Measurements from ENCODE around the gene MYL6.
A peak's percentile ranks its signal among the peaks of the same experiment; 100 is the strongest.
"Not testable (repeated sequence)": the region's sequence is repeated elsewhere in the genome, so short reads cannot be mapped to it uniquely, and the experiment has no call there.

Gene MYL6

DNA sequence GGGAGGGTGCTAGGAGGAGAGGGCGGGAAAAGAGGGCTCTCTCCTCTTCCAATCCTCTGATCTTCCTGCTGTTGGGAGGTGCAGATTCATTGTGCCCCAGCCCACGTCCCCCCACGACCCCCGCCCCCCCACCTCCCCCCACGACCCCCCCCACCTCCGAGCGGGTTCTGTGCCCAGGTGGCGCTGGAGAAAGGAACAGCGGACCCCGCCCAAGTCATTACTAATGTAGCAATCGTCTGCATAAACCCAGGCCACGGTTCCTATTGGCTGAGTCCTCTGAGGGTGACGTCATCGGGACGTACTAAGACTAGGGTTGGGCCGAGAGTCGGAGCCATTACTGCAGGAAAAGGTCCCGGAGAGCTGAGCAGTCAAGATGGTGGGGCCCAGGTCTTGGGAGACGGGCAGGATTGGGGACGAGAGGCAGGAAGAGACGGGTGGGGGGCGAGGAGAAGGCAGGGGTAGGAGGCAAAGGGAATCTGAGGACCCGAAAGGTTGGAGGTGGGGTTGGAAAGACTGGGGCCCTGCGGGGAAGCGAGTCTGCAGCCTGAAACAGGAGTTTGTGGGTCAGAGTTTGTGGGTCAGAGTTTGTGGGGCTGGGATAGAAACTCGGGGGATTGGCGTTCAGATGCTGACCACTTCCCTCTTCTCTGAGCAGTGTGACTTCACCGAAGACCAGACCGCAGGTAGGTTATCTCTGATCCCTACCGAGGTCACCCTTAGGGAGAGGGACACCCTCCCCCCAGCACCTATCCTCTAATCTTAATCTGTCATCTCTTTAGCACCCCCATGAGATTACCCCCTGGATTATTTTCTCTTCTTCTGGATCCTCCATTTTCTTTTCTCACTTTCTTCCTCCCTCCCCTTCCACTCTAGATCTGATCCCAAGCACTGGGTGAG is at the start of gene MYL6:
Gene MYL6, plus strand, starts transcription at position 331 of the 897 bp plus-strand sequence. Its CDS starts 43 bp downstream, at position 374.
- H3K4me1 Mint-ChIP-seq (ENCODE audit: low read depth) = peaks cover 37% of the 10 kb centered on the region
- peak within 1 kb of the TSS; percentile 94 for H3K4me3 Mint-ChIP-seq
- peak within 1 kb of the TSS; percentile 98 for H3K27ac Mint-ChIP-seq
- no peaks in the 10 kb centered on the region for H3K9me3 Mint-ChIP-seq
- no peaks in the 10 kb centered on the region for H3K27me3 Mint-ChIP-seq (ENCODE audit: low read depth)
- peak; percentile 92 for DNase-seq (ENCODE audit: low spot score)
- H3K36me3 Mint-ChIP-seq (ENCODE audit: low read depth) = peaks cover 61% of the 10 kb centered on the region

DNA sequence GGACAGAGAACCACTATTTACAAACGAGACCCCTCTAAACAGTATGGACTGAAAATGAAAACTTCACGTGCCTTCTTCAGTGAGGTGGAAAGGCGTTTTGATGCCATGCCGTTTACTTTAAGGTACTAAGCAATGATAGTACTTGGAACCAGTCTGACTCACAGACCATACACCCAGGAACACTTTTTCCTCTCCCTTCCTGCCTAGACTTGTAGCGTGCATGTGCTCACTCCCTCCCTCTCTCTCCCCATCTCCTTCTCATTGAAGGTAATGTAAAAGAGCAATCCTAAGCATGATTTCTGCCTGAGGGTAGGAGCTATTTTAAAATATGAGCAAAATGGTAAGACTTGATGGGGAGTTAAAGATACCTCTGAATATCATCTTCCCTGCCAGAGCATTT is 47.6 kb upstream of the MYL6 start:
- H3K4me3 Mint-ChIP-seq = no peak overlapping the region
- H3K27me3 Mint-ChIP-seq (ENCODE audit: low read depth) = no peaks in the 10 kb centered on the region
- DNase-seq (ENCODE audit: low spot score) = no peak
- H3K36me3 Mint-ChIP-seq (ENCODE audit: low read depth) = peaks cover 76% of the 10 kb centered on the region
- H3K4me1 Mint-ChIP-seq (ENCODE audit: low read depth) = peaks cover 25% of the 10 kb centered on the region
- H3K9me3 Mint-ChIP-seq = no peaks in the 10 kb centered on the region
- no peak overlapping the region for H3K27ac Mint-ChIP-seq

DNA sequence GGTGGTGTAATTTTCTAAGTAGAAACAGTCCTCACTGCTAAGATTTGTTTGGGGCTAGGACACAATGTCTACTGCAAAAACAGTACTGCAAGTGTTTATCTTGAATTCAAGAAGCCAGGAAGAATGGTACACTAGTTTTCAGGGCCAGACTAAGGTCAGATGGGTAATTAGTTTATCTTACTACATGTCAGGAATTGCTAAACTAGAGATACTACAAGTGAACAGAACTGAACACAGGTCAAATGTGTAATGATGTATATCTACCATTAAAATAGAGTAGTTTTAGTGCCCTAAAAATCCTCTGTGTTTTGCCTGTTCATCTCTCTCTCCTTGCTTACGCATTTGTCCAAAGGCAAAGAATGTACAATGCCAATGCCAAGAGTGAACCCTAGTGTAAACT is 44.1 kb upstream of the MYL6 start:
- DNase-seq (ENCODE audit: low spot score) = no peak
- peak overlapping the region; percentile 14 for H3K4me3 Mint-ChIP-seq
- H3K36me3 Mint-ChIP-seq (ENCODE audit: low read depth) = peaks cover 68% of the 10 kb centered on the region
- no peaks in the 10 kb centered on the region for H3K27me3 Mint-ChIP-seq (ENCODE audit: low read depth)
- H3K9me3 Mint-ChIP-seq = no peaks in the 10 kb centered on the region
- peak overlapping the region; percentile 39 for H3K27ac Mint-ChIP-seq
- H3K4me1 Mint-ChIP-seq (ENCODE audit: low read depth) = peaks cover 25% of the 10 kb centered on the region

GRCh38 chr12:56115329-56115728 is 42.8 kb upstream of the MYL6 start:
- Mint-ChIP-seq H3K4me1 (ENCODE audit: low read depth) (peaks cover 32% of the 10 kb centered on the region), H3K27ac (peak overlapping the region; percentile 100), H3K36me3 (ENCODE audit: low read depth) (peaks cover 60% of the 10 kb centered on the region), H3K4me3 (peak overlapping the region; percentile 99), H3K9me3 (no peaks in the 10 kb centered on the region), H3K27me3 (ENCODE audit: low read depth) (no peaks in the 10 kb centered on the region)
- no peak for DNase-seq (ENCODE audit: low spot score)

DNA sequence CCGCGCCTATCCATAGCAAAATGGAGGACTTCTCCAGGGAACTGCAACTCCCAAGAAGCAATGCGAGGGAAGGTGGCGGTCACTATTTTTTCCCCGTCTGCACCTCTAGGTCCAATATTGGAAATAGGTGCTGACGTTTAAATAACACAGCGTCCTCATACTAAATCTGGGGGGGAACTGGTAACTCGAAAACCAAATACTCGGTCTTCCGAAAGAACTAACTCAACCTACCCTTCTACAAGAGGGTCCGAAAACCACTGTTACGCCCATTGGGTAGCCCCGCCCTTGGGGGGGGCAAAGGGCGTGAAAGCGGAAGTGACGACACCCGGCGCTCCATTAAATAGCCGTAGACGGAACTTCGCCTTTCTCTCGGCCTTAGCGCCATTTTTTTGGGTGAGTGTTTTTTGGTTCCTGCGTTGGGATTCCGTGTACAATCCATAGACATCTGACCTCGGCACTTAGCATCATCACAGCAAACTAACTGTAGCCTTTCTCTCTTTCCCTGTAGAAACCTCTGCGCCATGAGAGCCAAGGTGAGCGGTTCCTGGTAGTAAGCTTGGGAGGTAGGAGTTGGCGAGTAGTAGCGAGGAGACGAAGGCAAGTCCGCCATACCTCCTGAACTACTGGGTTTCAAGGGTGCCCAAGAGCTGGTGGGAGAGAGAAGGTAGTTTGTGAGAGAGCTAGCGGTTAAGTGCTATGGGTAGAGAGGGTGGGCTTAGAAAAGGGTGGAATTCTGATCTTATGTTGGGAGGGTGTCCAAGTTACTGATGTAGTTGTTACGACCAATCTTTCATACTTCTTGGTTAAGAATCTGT is 41.7 kb upstream of the MYL6 start, which contains the start of gene RPL41:
Gene RPL41, plus strand, starts transcription at position 367 of the 815 bp plus-strand sequence.
- peak; percentile 92 for DNase-seq (ENCODE audit: low spot score)
- H3K36me3 Mint-ChIP-seq (ENCODE audit: low read depth) = peaks cover 51% of the 10 kb centered on the region
- H3K4me1 Mint-ChIP-seq (ENCODE audit: low read depth) = peaks cover 28% of the 10 kb centered on the region
- no peaks in the 10 kb centered on the region for H3K27me3 Mint-ChIP-seq (ENCODE audit: low read depth)
- no peaks in the 10 kb centered on the region for H3K9me3 Mint-ChIP-seq
- H3K4me3 Mint-ChIP-seq = peak within 1 kb of the TSS; percentile 99
- peak within 1 kb of the TSS; percentile 100 for H3K27ac Mint-ChIP-seq

GRCh38 chr12:56117082-56117706 is 41.0 kb upstream of the MYL6 start:
- Mint-ChIP-seq H3K4me3 (peak overlapping the region; percentile 99), H3K27ac (peak overlapping the region; percentile 100), H3K36me3 (ENCODE audit: low read depth) (peaks cover 50% of the 10 kb centered on the region), H3K4me1 (ENCODE audit: low read depth) (peaks cover 28% of the 10 kb centered on the region)
- H3K9me3 Mint-ChIP-seq; DNase-seq (ENCODE audit: low spot score); H3K27me3 Mint-ChIP-seq (ENCODE audit: low read depth): not testable (repeated sequence)

- Mint-ChIP-seq H3K9me3 (no peaks in the 10 kb centered on the region), H3K27me3 (ENCODE audit: low read depth) (no peaks in the 10 kb centered on the region), H3K4me1 (ENCODE audit: low read depth) (peaks cover 28% of the 10 kb centered on the region), H3K27ac (peak within 1 kb of the TSS; percentile 100), H3K36me3 (ENCODE audit: low read depth) (peaks cover 41% of the 10 kb centered on the region), H3K4me3 (peak within 1 kb of the TSS; percentile 99)
- peak; percentile 99 for DNase-seq (ENCODE audit: low spot score)
Observed at GRCh38 chr12:56117778-56118687, 40.1 kb upstream of the MYL6 start, which contains the start of gene ZC3H10. TSS of gene ZC3H10 (plus strand) at chr12:56118266. CDS start at chr12:56120563, 2,297 bp downstream.

GRCh38 chr12:56118688-56119357 is 39.3 kb upstream of the MYL6 start:
- no peak for DNase-seq (ENCODE audit: low spot score)
- no peaks in the 10 kb centered on the region for H3K9me3 Mint-ChIP-seq
- peak overlapping the region; percentile 99 for H3K4me3 Mint-ChIP-seq
- H3K27me3 Mint-ChIP-seq (ENCODE audit: low read depth) = no peaks in the 10 kb centered on the region
- H3K27ac Mint-ChIP-seq = peak overlapping the region; percentile 100
- H3K36me3 Mint-ChIP-seq (ENCODE audit: low read depth) = peaks cover 36% of the 10 kb centered on the region
- peaks cover 29% of the 10 kb centered on the region for H3K4me1 Mint-ChIP-seq (ENCODE audit: low read depth)

DNA sequence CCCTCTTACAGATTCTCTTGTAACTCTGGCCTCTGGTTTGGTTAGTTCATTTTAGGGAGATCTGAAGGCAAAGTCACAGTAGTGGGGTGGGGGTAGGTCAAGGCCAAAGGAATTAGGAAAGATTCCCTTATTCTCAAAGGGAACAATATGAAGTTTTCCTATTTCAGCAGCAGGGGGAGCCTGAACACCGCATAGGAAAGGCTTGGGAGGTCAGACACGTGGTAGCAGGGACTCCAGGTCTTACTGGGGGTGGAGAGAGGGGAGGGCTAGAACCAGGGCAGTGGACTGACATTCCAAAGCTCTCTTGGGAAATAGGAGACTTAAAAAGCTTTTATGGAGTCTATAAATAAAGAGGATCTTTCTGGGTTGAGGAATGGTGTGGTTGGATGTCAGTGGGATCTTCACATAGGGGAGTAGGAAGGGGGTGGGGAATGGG is 38.8 kb upstream of the MYL6 start:
- Mint-ChIP-seq H3K4me3 (peak overlapping the region; percentile 99), H3K36me3 (ENCODE audit: low read depth) (peaks cover 34% of the 10 kb centered on the region), H3K9me3 (no peaks in the 10 kb centered on the region), H3K27ac (peak overlapping the region; percentile 100), H3K4me1 (ENCODE audit: low read depth) (peaks cover 32% of the 10 kb centered on the region), H3K27me3 (ENCODE audit: low read depth) (no peaks in the 10 kb centered on the region)
- DNase-seq (ENCODE audit: low spot score) = peak; percentile 52

GRCh38 chr12:56120158-56120846 is 37.9 kb upstream of the MYL6 start:
- no peak overlapping the region for H3K4me3 Mint-ChIP-seq
- H3K36me3 Mint-ChIP-seq (ENCODE audit: low read depth) = peaks cover 33% of the 10 kb centered on the region
- H3K27ac Mint-ChIP-seq = no peak overlapping the region
- H3K27me3 Mint-ChIP-seq (ENCODE audit: low read depth) = no peaks in the 10 kb centered on the region
- DNase-seq (ENCODE audit: low spot score) = no peak
- H3K4me1 Mint-ChIP-seq (ENCODE audit: low read depth) = peaks cover 36% of the 10 kb centered on the region
- no peaks in the 10 kb centered on the region for H3K9me3 Mint-ChIP-seq

- H3K4me1 Mint-ChIP-seq (ENCODE audit: low read depth) = peaks cover 39% of the 10 kb centered on the region
- peaks cover 33% of the 10 kb centered on the region for H3K36me3 Mint-ChIP-seq (ENCODE audit: low read depth)
- H3K4me3 Mint-ChIP-seq = no peak overlapping the region
- no peak overlapping the region for H3K27ac Mint-ChIP-seq
- H3K27me3 Mint-ChIP-seq (ENCODE audit: low read depth) = no peaks in the 10 kb centered on the region
- H3K9me3 Mint-ChIP-seq = no peaks in the 10 kb centered on the region
- DNase-seq (ENCODE audit: low spot score) = no peak
Observed at GRCh38 chr12:56121204-56121870, 36.8 kb upstream of the MYL6 start.
